Hepatocyte (in vitro differentiated cells): ENCODE results near the gene DYRK3.

Experiments used
- CTCF ChIP-seq: fragments of 200-600 bp; sonication (generic); IDR thresholded peaks from 2 replicates; pipeline ENCODE4 v1.5.1; 2016; ENCODE audit warnings: antibody characterized with exemption, mild to moderate bottlenecking; ENCODE audit not compliant: poor library complexity
- EZH2 ChIP-seq: fragments of 200-600 bp; sonication (generic); IDR thresholded peaks from 2 replicates; pipeline ENCODE4 v1.6.1; 2016; ENCODE audit warnings: antibody characterized with exemption, mild to moderate bottlenecking, borderline replicate concordance

DNA sequence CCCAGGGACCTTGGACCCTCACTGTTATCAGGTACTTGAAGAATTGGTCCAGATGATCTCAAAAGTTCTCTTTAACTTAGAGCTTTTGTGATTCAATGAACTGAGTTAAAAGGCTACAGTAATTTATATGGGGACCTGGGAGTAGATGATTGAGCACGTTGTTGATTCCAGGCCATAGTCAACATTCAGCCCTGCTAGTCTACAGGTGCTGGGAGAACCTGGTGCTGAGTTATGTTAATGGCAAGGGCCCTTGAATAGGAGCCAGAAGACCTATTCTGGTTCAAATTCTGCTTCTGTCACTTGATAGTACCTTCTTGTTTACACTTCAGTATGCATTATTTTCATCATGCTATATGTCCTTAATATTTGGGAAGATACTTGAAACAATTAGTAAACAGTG is 11.2 kb downstream of the DYRK3 start:
- no peak for TF ChIP-seq EZH2
- TF ChIP-seq CTCF = no peak
